GM20000 (cell line): Measurements from ENCODE around the gene ZNF407.

Source experiments
- DNase-seq: peaks from one replicate; pipeline ENCODE4 v3.0.0; 2012; ENCODE audit warnings: low spot score
- TF ChIP-seq, protein P1 (sequence below): IDR thresholded peaks from 2 replicates; pipeline ENCODE4 v1.5.1; 2012; ENCODE audit warnings: mild to moderate bottlenecking, control low read depth; ENCODE audit errors: extremely low read depth, missing control alignments

ZNF407 gene

DNA sequence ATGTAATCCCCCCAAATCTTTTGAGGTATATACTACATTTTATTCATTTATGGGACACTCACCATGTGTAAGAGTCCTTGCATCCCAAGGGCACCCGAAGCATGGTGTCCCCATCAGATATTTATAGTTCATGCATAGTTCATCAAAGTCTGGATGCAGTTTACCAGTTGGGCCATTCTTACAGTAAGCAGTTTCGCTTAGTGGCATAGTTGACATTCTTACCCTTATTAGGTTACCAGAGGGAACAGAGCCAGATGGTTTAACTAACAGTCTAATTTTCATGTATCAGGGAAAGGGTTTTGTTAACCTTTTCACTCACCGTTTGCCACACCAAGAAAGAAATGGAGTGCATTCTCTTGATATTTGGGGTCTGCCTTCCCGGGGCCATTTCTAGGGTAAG, 7.1 kb downstream of the ZNF407 start:
- TF ChIP-seq, protein P1, sequence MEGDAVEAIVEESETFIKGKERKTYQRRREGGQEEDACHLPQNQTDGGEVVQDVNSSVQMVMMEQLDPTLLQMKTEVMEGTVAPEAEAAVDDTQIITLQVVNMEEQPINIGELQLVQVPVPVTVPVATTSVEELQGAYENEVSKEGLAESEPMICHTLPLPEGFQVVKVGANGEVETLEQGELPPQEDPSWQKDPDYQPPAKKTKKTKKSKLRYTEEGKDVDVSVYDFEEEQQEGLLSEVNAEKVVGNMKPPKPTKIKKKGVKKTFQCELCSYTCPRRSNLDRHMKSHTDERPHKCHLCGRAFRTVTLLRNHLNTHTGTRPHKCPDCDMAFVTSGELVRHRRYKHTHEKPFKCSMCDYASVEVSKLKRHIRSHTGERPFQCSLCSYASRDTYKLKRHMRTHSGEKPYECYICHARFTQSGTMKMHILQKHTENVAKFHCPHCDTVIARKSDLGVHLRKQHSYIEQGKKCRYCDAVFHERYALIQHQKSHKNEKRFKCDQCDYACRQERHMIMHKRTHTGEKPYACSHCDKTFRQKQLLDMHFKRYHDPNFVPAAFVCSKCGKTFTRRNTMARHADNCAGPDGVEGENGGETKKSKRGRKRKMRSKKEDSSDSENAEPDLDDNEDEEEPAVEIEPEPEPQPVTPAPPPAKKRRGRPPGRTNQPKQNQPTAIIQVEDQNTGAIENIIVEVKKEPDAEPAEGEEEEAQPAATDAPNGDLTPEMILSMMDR, result no peak
- no peak for DNase-seq

DNA sequence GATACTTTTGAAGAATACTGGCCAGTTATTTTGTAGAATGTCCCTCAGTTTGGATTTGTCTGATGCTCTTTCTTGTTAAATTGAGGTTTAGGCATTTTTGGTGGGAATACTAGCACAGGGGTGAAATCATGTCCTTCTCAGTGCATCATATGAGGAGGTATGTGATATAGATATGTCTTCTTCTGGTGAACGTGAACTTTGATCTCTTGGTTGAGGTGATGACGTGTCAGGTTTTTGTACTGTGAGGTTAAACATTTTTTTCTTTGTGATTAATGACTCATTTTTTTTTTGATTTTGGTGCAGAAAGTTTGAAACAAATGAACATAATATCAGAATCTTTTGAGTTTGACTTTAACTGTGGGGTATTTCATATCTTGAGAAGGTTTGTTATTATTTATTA, 11.0 kb downstream of the ZNF407 start:
- TF ChIP-seq, protein P1, result no peak
- DNase-seq, result no peak

DNA sequence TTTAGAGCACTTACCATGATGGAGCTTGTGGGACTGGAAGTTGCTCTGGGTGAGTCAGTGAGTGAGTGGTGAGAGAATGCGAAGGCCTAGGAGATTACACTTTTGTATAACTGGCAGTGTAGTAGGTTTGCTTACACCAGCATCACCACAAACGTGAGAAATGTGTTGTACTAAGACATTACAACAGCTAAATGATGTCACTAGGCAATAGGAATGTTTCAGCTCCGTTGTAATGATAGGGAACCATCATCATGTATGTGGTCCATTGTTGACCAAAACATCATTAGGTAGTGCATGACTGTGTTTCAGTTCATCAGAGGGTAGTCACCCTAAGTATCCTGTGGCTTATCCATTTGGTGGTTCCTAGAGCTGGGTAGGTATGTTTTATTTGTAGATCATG, 11.9 kb downstream of the ZNF407 start:
- TF ChIP-seq, protein P1, result no peak
- DNase-seq, result no peak

DNA sequence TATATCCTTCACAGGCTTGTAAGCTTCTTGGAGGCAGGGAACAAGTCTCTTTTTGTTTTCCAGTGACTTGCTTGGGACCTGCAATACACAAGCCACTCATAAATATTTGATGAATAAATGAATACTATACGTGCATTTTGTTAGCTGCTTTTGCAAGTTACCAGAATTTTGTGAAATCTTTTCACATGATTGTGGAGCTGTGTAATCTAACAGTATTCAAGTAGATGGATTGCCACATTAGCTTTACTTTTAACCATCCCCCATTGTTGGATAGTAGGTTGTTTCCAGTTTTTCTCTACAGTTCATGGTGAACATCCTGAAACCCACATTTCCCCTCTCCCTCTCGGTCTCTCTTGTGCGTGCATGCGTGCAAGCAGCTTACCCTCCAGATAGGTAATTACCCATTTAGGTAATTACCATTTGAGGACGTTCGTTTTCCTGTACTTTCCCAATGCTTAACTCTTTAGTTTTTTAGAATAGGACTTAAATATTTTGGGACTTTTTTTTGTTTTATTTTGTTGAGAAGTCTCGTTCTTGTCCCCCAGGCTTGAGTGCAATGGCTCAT, 12.5 kb downstream of the ZNF407 start:
- DNase-seq, result no peak
- TF ChIP-seq, protein P1, result no peak

DNA sequence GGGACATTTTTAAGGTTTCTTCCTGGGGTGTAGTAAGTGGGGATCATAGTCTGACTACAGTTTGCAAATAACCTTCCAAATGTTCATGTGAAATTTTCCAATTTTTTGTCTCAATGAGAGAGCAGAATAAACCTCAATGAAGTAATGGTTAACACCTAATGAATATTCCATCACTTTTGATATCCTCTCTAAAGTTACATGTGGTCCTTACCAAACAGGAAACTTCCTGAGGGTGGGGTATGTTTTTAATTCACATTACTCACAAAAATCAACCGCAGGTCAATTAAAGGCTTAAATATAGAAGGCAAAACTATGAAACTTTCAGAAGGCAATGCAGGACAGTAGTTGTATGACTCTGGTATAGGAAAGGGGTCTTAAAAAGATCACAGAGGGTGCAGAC, 13.2 kb downstream of the ZNF407 start:
- TF ChIP-seq, protein P1, result no peak
- no peak for DNase-seq

DNA sequence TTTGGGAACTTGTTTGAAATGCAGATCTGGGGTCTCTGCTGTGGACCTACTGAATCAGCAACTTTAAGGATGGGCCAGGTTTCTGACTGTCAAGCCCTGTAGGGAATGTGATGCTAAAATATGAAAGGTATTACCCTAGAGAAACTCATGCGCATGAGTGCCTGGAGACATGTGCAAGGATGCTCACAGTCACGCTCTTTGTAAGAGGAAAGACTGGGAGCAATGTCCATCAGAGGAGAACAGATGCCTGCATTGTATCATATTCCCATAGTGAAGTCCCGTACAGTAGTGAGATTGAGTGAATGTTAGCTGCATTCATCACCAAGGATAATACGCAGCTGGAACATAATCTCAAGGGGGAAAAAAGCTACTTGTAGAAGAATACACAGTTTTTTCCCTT, 14.1 kb downstream of the ZNF407 start:
- TF ChIP-seq, protein P1, result no peak
- DNase-seq, result no peak

DNA sequence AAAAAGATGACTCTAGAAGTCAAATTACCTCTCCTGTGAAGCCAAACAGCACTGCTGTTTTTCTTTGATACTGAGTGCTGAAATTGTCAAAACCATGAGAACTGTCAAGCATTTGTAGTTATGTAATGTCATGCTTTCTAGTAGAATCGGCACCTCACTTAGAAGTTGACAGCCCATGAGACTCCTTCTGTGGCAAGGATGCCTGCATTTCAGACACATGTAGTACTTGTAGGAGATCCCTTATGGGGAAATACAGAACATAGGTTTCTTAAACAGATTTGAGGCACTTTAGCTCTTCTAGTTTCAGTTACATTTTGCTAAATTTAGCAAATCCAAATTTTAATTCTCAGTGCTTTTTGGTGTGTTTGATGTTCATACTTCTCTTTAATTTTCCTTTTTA, 15.7 kb downstream of the ZNF407 start:
- no peak for DNase-seq
- TF ChIP-seq, protein P1, result no peak
